ENCODE measurements around the gene ECD.
"Not testable (repeated sequence)": the region's sequence is repeated elsewhere in the genome, so short reads cannot be mapped to it uniquely, and the experiment has no call there.

ECD gene

DNA sequence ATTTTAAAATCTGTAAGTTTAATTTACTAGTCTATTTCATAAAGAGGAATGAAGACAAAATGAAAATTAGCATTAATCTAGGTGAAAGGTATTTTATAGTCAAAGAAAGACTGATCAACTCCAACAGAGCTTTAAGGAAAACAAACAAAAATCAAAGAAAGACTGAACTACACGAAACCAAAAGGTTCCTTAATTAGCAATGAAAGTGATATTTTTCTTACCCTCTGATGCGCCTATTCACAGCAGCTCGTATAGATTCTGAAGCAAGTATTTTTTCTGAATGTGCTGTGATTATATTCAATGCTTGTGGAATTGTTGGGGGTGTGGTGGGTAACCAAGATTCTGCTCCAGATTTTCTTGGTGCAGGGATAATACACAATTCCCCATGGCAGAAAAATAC, 11.8 kb downstream of the ECD start:
- DNase-seq = no peak

DNA sequence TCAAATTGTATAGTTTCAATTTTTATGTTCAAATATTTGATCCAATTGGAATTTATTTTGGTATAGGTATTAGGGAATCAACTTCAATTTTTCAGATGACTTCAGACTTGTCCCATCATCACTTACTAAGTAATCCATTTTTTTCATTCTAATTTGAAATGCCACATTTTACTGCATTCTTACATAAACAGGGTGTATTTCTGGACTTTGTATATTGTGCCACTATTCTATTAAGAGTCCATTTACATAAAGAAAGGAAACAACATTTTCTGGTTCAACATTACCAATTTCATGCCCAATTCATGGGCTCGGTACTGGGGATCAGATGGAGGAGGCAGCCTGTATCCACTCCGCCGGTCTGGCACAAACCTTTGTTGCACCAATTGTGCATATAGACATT, 15.8 kb downstream of the ECD start:
- no peak for DNase-seq

DNA sequence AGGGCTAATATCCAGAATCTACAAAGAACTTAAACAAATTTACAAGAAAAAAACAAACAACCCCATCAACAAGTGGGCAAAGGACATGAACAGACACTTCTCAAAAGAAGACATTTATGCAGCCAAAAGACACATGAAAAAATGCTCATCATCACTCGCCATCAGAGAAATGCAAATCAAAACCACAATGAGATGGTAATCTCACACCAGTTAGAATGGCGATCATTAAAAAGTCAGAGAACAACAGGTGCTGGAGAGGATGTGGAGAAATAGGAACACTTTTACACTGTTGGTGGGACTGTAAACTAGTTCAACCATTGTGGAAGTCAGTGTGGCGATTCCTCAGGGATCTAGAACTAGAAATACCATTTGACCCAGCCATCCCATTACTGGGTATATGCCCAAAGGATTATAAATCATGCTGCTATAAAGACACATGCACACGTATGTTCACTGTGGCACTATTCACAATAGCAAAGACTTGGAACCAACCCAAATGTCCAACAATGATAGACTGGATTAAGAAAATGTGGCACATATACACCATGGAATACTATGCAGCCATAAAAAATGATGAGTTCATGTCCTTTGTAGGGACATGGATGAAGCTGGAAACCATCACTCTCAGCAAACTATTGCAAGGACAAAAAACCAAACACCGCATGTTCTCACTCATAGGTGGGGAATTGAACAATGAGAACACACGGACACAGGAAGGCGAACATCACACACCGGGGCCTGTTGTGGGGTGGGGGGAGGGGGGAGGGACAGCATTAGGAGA, 17.0 kb downstream of the ECD start:
- DNase-seq = not testable (repeated sequence)

DNA sequence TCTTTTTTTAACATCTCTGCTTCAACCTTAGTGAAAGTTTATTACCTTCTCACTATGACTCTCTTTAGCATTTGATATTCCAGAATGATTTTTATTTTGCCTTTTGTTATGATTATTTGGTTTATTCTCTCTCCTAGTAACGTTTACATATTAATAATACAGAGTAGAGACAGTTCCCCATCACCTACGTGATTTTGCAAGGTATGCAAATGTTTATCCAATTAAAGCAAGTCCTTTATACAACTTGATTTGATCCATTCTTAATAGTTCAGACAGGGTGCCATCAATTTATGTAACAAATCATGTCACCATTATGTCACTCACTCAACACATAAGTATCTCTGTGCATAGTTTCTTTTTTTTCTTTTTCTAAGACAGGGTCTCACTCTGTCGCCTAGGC, 26.2 kb downstream of the ECD start:
- DNase-seq = no peak

DNA sequence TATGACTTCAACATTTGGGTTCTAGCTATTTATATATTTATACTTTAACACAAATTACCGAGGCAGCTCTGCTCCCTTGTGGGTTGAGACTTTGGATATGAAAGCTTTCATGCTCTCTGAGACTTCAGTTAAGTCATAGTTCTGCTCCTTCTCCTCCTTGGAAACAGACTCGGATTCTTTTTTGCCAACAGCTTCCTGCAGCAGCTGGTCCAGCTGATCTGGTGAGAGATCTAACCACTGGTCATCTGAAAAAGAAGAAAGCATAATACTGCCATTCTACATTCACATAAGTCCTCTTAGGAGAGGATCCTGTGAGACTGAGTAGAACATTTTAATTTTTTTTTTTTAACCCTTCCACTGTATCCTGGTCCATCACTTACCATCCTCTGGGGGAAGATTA, 28.6 kb downstream of the ECD start:
- DNase-seq = no peak

DNA sequence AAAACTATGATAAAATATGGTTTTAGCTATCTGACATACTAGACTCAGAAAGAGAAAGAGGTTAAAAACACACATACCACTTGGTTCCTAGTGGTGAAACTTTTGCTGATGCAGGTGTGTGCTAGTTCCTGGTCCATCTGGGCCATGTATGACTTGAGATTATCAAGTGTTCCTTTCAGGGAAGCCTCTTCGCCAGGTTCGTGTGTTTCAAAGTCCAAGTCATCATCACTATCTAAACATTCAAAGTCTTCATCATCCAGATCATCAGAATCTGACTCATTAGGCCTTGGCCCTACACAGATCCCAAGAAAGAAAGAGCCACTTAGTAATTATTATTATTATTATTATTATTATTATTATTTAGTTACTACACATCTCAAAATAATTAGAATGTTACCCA, 31.2 kb downstream of the ECD start:
- DNase-seq = no peak

DNA sequence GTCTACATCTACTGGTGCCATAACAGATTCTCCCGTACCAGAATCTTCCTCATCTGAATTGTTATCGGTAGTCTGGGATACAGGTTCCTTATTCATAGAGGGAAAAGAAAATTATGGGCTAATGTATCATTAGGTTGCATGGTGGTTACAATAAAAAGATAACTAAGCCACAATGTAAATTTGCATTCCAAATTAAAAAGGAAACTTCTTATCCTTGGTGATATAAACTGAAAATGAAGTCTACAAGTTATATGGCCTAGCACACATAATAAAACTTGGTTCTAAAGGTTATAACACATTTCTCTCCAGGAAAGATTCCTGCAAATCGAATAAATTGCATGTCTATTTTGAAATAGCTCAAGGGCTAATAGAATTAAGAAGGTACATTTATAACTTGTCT, 33.1 kb downstream of the ECD start:
- no peak for DNase-seq

DNA sequence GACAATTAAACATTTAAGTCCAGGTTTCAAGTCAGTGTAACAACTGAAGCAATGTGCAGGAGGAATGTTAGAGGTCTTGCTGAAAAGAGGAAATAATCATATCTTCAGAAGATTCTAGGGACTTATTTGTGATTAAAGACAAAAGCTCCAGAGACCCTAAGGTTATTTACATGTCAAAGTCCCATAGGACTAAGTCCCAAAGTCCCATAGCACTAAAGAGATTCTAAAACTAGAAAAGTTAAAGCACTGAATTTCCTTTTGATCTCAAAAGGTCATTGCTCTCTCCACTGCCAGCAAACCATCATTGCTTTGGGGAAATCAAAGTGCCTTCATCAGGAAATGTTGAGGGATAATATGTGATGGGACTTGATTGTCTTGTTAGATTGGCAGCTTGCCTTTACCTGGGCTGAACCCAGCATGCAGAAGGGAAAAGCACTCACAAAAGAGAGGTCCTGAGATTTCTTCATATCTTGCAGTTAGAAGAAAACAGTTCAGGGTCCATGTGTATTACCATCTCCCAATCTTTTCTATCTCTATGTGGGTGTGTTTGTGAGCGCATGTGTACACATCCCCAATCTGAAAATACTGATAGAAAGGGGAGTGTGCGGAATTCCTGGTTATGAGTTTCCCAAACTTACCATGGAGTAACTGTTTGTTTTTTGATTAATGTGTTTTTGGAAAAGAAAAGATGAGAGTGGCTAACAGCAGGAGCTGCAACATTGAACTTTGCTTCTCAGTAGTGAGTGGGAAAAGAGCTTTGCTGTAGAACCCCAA, 35.7 kb downstream of the ECD start:
- DNase-seq = no peak

DNA sequence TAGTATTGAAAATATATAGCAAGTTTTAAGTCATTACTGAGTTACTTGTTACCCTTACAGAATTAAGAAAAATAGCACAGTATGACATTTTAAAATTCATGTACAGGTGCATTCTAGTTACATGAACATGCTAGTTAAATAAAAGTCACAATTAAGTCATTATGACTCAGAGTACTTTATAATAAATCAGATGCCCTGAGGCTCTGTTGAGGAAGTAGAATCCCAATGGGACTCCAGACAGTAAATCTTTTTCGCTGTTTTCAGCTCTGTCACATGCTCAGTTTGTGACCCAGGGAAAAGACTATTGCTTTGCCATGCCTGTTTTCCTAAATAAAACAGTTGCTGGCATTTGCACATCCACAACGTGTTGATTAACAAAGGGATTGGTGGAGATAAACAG, 36.5 kb downstream of the ECD start:
- DNase-seq = no peak

DNA sequence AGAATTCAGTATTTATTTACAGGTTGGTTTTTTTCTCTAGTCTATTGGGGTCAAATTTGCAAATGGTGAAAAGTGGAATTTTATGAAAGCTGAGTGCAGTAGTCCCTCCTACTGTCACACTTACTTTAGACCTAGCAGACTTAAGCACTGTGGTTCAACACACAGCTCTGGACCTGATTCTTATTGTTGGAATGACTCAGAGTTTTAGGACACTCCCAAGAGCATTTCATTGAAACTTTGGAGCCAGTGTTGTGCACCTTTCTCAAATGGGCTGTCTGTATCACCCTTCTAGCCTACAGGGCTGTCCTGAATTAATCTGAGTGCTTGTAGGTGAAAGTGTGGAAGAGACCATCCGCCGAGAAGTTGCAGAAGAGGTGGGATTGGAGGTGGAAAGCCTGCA, 41.5 kb downstream of the ECD start:
- DNase-seq = no peak

DNA sequence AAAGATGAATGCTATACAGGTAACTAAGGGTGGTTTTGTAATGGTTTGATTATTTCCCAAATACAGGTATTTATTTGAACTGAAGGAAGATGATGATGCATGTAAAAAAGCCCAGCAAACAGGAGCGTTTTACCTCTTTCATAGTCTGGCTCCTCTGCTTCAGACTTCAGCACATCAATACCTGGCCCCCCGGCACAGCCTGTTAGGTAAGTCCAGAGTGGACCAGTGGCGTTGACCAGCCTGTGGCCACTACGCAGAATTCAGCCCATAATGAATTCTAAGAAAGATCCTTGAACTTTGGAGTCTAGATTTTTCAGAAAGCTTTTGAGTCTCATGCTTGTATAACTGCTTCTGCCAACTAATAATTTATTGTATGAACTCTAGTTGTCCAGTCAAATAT, 47.9 kb downstream of the ECD start:
- no peak for DNase-seq

DNA sequence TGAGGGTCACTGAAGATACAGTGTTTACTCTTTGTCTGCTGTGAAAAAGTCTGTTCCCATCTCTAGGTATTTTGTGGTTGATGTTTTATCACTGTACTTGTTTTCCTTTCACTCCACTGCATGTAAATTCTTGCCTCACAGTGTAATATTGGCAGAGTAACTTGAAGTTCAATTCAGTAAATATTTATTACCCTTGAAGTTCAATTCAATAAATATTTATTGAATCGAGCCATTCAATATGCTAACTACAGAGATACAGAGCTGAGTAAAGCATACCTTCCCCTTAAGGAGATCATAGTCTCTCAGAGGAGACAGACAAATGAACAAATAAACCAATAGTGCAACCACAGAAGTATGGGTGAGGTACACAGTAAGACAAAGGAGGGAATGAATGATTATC, 48.4 kb downstream of the ECD start:
- no peak for DNase-seq

DNA sequence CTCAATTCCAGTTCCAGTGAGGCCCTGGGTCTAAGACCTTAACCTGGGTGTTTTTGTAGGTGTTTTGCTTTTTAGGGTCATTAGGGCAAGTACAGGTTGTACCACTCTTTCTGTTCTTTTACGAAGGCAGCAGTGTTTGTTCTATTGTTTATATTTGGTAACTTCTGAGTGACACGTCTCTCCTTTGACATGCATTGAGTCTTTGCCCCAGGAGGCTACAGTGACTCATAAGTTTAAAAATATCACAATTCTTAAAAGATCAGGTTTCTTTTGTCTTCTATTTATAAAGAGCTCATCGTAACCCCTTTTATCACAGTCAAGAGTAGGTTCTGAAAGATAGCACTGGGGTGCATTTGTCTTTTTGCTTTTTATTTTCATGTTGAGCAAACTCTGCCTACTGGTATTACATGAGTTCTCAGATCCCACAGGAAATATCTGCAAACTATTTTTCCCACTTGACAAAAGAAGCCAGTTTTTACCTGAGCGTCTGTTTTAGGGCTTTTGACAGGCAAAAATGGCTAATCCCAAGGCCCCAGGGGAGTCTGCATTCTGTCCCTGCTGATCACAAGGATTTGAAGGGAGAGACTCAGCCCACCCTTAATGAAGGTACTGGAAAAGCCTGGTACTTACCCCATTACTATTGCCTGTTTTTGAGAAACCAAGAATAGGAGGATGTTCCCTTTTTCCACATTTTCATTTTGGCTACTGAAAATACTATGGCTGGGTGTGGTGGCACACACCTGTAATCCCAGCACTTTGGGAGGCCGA, 49.6 kb downstream of the ECD start:
- DNase-seq = no peak

DNA sequence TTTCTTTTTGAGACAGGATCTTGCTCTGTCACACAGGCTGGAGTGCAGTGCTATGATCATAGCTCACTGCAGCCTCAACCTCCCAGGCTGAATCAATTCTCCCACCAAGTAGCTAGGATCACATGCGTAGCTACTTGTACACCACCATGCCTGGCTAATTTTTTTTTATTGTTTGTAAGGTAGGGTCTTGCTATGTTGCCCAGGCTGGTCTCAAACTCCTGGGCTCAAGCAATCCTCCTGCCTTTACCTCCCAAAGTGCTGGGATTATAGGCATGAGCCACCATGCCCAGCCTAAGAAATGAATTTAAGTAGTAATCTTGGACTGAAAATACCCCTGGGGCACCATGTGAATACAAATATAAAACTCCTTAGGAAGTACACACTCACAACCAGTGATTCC, 51.8 kb downstream of the ECD start:
- no peak for DNase-seq

DNA sequence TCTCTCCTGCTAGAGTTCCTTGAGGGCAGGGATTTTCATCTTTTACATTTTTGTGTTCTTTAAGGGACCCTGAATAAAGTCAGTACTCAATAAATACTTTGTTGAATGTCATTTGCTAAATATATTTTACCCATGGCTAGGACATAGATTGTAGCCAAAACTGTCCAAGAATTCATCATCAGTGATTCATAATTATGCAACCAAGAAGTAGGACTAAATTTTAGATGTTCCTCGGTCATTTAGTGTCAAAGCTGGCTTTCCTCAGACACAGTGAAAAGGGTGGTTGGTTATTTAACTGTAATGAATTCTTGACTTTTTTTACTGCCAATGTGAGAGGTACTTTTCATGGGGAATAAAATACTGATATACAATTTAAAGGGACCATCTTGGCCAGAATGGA, 54.3 kb downstream of the ECD start:
- no peak for DNase-seq

DNA sequence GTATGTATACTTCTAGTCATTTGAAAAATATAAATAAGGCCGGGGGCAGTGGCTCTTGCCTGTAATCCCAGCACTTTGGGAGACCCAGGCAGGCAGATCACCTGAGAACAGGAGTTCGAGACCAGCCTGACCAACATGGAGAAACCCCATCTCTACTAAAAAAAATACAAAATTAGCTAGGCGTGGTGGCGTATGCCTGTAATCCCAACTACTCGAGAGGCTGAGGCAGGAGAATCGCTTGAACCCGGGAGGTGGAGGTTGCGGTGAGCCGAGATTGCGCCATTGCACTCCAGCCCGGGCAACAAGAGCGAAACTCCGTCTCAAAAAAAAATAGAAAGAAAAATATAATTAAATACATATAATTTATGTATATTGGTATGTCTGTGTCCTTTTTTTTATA, 55.8 kb downstream of the ECD start:
- not testable (repeated sequence) for DNase-seq

DNA sequence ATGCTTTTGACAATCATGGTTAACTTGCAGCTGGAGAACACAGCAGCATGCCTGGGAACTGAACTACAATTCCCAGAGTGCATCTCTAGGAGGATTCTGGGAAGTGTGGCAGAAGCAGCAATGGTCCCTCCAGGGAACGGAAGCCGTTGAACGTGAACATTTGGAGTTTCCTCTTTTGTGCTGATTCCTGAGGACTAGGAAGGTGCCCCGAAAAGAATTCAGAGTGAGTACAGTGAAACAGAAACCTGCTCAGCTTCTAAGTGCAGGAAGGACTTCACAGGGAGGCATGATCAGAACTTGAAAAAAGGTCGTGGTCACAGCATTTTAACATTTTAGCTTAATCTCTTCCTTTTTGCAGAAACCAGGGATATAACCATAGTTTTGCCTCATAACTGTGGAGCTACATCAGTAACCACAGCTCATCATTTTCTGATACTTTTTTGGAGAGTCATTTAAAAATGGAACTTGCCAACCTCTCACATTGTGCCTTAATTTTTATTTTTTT, 57.4 kb downstream of the ECD start, which contains the start of gene NUDT13:
NUDT13 (plus strand) TSS at position 111 of the 505 bp plus-strand sequence. CDS start 3,911 bp downstream, outside the sequence.
- no peak for DNase-seq

DNA sequence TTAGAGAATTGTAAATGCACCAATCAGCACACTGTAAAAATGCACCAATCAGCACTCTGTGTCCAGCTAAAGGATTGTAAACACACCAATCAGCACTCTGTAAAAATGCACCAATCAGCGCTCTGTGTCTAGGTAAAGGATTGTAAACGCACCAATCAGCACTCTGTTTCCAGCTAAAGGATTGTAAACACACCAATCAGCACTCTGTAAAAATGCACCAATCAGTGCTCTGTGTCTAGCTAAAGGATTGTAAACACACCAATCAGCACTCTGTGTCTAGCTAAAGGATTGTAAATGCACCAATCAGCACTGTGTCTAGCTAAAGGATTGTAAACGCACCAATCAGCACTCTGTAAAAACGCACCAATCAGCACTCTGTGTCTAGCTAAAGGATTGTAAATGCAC, 58.6 kb downstream of the ECD start:
- not testable (repeated sequence) for DNase-seq

DNA sequence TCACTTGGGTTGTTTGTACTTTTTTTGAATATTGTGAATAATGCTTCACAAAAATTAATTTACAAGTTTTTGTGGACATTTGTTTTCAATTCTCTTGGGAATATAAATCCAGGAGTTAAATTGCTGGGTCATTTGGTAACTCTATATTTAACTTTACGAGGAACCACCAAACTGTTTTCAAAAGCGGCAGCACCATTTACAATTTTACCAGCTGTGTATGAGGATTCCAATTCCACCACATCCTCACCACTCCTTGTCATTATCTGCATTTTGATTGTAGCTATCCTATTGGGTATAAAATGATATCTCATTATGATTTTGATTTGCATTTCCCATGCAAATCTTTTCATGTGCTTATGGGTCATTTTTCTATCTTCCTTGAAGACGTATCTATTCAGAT, 61.5 kb downstream of the ECD start:
- no peak for DNase-seq

DNA sequence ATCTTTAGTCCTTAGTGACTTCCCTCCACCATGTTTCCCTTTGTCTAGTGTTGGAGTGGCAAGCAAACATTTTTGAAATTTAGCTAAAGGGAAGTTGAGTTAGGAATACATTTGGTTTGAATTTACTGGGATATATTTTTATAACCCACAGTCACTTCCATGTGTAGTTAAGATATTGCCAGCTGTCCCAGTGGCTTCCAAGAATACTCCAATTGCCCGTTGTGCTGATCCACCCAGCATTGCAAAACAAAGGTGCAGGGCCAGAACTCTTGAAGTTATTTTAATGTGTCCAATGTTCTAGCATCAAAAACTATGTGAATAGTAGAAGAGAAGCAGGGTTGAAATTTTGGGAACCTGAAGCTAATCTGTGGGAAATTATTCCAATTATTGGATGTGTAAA, 68.7 kb downstream of the ECD start:
- DNase-seq = no peak

DNA sequence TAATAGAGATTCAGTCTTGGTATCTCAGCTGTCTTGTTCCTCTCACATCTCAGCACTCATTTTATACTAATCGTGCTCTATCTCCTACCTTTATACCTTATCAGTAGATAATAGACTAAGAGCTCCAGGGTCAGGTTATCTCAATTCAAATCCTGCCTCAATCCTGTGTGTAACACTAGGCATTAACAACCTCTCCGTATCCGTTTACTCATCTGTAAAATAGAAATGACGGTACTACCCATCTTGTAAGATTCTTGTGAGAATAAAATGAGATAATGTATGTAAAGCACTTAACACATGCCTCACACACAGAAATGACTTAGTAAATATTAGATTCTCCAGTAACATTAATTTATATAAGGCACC, 70.5 kb downstream of the ECD start:
- no peak for DNase-seq

DNA sequence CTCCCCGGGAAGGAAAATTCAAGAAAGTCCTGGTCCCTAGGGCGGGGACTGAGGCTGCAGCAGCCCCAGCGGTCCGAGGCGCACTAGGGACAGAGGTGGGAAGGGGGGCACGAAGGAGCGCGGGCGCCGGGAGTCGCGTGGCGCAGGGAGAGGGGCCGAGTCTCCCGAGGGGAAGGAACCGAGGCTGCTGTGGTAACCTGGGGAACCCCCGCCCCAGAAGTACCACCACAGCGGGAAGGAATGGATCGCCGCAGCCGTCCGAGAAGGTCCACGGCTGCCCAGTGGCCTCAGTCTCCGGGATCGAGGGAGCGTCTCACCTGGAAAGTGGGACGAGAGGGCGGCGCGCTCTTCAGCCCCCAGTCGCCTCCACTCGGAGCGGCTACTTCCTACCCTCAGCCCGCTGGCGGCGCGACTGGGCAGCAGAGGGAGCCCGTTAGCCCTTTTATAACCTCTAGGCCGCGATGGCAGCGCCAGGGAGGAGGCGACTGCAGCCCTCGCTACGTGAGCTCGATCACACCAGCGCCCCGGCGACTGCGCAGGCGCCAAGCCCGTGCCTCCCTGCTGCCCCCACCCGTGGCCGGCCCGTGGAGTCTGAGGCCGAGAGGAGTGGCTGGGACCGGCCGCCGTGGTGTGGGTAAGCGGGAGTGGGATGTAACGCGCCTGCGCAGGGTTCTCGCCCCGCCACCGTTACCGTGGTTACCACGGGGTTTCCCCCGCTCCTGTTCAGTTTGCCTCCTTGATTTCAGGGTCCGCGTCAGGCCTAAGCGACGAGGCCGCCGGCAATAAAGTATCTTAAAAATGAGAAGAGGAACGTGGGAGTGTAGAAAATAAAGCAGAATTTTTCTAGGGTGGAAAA, 71.1 kb downstream of the ECD start, which contains the start of gene P4HA1:
P4HA1 (minus strand) TSS at position 418 of the 856 bp plus-strand sequence. CDS start 21,983 bp downstream, outside the sequence.
- DNase-seq = peak; percentile 82
